GM12878 (cell line): ENCODE results near the gene PTPRU.

Experiments used
- BRCA1 ChIP-seq: IDR thresholded peaks from 2 replicates; pipeline ENCODE4 v1.6.1; 2011; ENCODE audit warnings: low read depth, low read length, improper control_type of control experiment
- CTCF ChIP-seq, 3 experiments: IDR thresholded peaks in 2 of 3; conservative IDR thresholded peaks in 1 of 3; 2 replicates each; pipeline ENCODE4 v1.5.1; 2011; ENCODE audit warnings: low read depth in 3 of 3, low read length in 3 of 3, mild to moderate bottlenecking in 3 of 3, control low read depth in 2 of 3, moderate library complexity in 2 of 3, inconsistent platforms in 1 of 3, mixed read lengths in 1 of 3; ENCODE audit not compliant: control insufficient read depth in 2 of 3, insufficient read depth in 1 of 3; ENCODE audit errors: extremely low read depth in 1 of 3
- NFYA ChIP-seq: IDR thresholded peaks from 2 replicates; pipeline ENCODE4 v1.6.1; 2011; ENCODE audit warnings: low read depth, mild to moderate bottlenecking, low read length, improper control_type of control experiment, borderline replicate concordance
- NKRF ChIP-seq: fragments of 450-650 bp; conservative IDR thresholded peaks from 2 replicates; pipeline ENCODE4 v1.6.1; 2017; ENCODE audit warnings: mild to moderate bottlenecking, moderate library complexity
- POLR2AphosphoS5 ChIP-seq: IDR thresholded peaks from 2 replicates; pipeline ENCODE4 v1.6.1; 2011; ENCODE audit warnings: mild to moderate bottlenecking, low read length, inconsistent platforms
- SPI1 ChIP-seq: IDR thresholded peaks from 2 replicates; pipeline ENCODE4 v1.6.1; 2011; ENCODE audit warnings: low read depth, mild to moderate bottlenecking, low read length, moderate library complexity, borderline replicate concordance; ENCODE audit not compliant: insufficient read depth
- ZNF592 ChIP-seq: fragments of 450-650 bp; IDR thresholded peaks from 2 replicates; pipeline ENCODE4 v1.6.1; 2017; ENCODE audit warnings: mild to moderate bottlenecking, moderate library complexity

- TF ChIP-seq CTCF (IDR thresholded peaks at IDR 0.05 in 2 of 3, conservative IDR thresholded peaks at IDR 0.05 in 1 of 3; ENCODE audit: control insufficient read depth in 2 of 3, extremely low read depth in 1 of 3, insufficient read depth in 1 of 3, low read depth in 3 of 3, low read length in 3 of 3) (no peak), POLR2AphosphoS5 (no peak), NKRF (no peak), ZNF592 (no peak), NFYA (no peak), BRCA1 (no peak), SPI1 (no peak)
Measured at GRCh38 chr1:29247571-29248273, 11.4 kb downstream of the PTPRU start.
